GM20000 (cell line): ENCODE results near the gene PPP2R2B.

Experiments used
- DNase-seq: peaks from one replicate; pipeline ENCODE4 v3.0.0; 2012; ENCODE audit warnings: low spot score
- CTCF ChIP-seq: IDR thresholded peaks from 2 replicates; pipeline ENCODE4 v1.5.1; 2012; ENCODE audit warnings: mild to moderate bottlenecking, control low read depth; ENCODE audit errors: extremely low read depth, missing control alignments

PPP2R2B gene

DNA sequence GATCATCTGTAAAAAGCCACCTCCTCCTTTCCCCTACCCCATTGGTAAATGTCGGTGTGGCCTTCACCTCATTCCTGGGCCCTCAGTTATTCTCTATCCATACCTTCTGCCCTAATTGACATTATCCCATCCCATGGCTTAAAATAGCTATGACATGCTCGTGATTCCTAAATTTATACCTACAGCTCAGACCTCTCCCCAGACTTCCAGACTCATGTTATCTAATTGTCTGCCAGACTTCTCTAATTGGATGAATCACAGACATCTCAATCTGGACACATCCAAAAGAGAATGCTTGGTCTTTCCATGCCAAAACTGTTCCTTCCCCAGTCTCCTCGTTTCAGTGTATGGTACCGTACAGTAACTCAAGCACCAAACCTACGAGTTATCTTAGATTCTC is 249.6 kb downstream of the PPP2R2B start:
- no peak for TF ChIP-seq CTCF
- DNase-seq: no peak

- no peak for DNase-seq
- TF ChIP-seq CTCF: no peak
Observed at GRCh38 chr5:146626936-146627335, 251.6 kb downstream of the PPP2R2B start.

- no peak for DNase-seq
- TF ChIP-seq CTCF: no peak
Observed at GRCh38 chr5:146624179-146624578, 254.4 kb downstream of the PPP2R2B start.

DNA sequence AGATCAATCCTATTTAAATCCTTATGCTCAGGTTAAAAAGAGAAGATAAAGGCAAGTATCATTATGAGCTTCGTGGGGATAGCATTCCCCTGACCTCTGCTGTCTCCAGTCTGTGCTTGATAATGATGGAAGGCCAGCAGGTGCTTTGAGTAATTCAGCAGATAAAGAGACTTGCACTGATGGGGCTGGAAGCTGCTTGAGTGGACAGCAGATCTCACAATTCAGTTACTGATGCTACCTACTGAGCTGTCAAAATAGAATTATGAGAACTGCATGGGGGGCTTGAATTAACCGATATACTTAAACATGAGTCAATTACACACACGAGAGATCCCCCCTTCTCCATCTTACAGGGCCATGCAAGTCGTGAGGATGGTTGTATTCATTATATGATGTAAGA is 254.9 kb downstream of the PPP2R2B start:
- no peak for DNase-seq
- TF ChIP-seq CTCF: no peak

- no peak for DNase-seq
- no peak for TF ChIP-seq CTCF
Observed at GRCh38 chr5:146623009-146623408, 255.5 kb downstream of the PPP2R2B start.

DNA sequence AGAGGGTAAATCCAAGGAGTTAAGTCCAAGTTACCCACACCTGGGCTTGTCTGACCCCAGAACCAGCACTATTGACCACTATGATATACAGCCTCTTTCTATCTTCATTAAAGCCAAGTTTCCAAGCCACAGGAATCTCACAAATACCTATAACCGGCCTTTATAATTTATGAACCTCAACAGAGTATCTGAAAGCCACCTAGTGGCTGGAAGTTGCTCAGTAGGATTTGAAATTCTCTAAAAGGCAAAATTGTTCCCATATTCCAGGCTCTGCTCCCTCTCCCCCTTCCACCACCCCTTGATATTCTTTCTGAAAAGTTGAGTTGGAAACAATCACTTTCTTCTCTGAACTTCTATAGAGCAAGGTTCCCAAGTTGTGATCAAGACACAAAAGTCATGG is 256.2 kb downstream of the PPP2R2B start:
- no peak for DNase-seq
- TF ChIP-seq CTCF: no peak

- no peak for DNase-seq
- no peak for TF ChIP-seq CTCF
Observed at GRCh38 chr5:146620669-146621051, 257.9 kb downstream of the PPP2R2B start.

- TF ChIP-seq CTCF: no peak
Observed at GRCh38 chr5:146620031-146620668, 258.4 kb downstream of the PPP2R2B start.

More at GRCh38 chr5:146620031-146620668, 258.4 kb downstream of the PPP2R2B start:
- DNase-seq: no peak
